GM23338 (cell line): ENCODE measurements around the gene RIC1.

Experiments
- EZH2 ChIP-seq: fragments of 200-600 bp; sonication (generic); IDR thresholded peaks from one replicate; pipeline ENCODE4 v1.8.0; 2017; ENCODE audit warnings: antibody characterized with exemption, mild to moderate bottlenecking, low read depth; ENCODE audit not compliant: unreplicated experiment
- EZH2phosphoT487 ChIP-seq: fragments of 200-600 bp; sonication (generic); IDR thresholded peaks from one replicate; pipeline ENCODE4 v1.8.1; 2018; ENCODE audit warnings: antibody characterized with exemption; ENCODE audit not compliant: unreplicated experiment
- JUNB ChIP-seq: IDR thresholded peaks from one replicate; pipeline ENCODE4 v1.6.1; 2016; ENCODE audit warnings: antibody characterized with exemption; ENCODE audit not compliant: unreplicated experiment
- POLR2AphosphoS5 ChIP-seq: IDR thresholded peaks from 2 replicates; pipeline ENCODE4 v1.6.1; 2016; ENCODE audit warnings: antibody characterized with exemption, low read depth
- ZNF331 ChIP-seq: fragments of 250-450 bp; sonication (Bioruptor Pico); IDR thresholded peaks from 2 replicates; pipeline ENCODE4 v1.5.0; 2020; ENCODE audit warnings: low read depth, mild to moderate bottlenecking, moderate library complexity
- TF ChIP-seq, protein P1 (sequence below), 2 experiments: fragments of 200-600 bp in 1 of 2; sonication (generic) in 1 of 2; conservative IDR thresholded peaks; 2 replicates each; pipeline versions ENCODE4 v1.5.1 to v1.6.1; 2016 to 2017; ENCODE audit warnings: antibody characterized with exemption in 2 of 2, low read depth in 2 of 2, mild to moderate bottlenecking in 2 of 2, moderate library complexity in 1 of 2
- TF ChIP-seq, protein P2 (sequence below): IDR thresholded peaks from one replicate; pipeline ENCODE4 v1.6.1; 2018; ENCODE audit warnings: antibody characterized with exemption; ENCODE audit not compliant: unreplicated experiment

DNA sequence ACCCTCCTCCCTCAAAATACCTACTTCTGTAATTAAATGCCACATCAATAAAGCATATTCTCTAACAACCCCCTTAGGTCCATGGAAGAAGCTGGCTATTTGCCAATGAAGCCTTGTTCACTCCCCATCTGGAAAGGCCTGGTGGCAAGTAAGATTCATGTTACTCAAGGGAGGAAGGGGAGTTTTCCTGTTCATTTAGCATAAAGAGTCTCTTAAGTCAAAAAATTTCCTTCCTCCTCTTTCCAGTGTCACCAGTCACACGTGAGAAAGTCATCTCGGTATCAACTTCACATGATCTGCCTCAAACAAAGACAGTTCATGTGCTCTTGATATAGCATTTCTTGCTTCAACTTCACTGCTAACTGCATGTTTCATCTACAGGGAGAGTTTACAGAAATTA, 32.7 kb upstream of the RIC1 start:
- TF ChIP-seq, protein P1, sequence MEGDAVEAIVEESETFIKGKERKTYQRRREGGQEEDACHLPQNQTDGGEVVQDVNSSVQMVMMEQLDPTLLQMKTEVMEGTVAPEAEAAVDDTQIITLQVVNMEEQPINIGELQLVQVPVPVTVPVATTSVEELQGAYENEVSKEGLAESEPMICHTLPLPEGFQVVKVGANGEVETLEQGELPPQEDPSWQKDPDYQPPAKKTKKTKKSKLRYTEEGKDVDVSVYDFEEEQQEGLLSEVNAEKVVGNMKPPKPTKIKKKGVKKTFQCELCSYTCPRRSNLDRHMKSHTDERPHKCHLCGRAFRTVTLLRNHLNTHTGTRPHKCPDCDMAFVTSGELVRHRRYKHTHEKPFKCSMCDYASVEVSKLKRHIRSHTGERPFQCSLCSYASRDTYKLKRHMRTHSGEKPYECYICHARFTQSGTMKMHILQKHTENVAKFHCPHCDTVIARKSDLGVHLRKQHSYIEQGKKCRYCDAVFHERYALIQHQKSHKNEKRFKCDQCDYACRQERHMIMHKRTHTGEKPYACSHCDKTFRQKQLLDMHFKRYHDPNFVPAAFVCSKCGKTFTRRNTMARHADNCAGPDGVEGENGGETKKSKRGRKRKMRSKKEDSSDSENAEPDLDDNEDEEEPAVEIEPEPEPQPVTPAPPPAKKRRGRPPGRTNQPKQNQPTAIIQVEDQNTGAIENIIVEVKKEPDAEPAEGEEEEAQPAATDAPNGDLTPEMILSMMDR (conservative IDR thresholded peaks at IDR 0.05; ENCODE audit: low read depth in 2 of 2), result no peak
- TF ChIP-seq POLR2AphosphoS5 (no peak), EZH2 (no peak), EZH2phosphoT487 (no peak), ZNF331 (no peak), JUNB (no peak)
- TF ChIP-seq, protein P2, sequence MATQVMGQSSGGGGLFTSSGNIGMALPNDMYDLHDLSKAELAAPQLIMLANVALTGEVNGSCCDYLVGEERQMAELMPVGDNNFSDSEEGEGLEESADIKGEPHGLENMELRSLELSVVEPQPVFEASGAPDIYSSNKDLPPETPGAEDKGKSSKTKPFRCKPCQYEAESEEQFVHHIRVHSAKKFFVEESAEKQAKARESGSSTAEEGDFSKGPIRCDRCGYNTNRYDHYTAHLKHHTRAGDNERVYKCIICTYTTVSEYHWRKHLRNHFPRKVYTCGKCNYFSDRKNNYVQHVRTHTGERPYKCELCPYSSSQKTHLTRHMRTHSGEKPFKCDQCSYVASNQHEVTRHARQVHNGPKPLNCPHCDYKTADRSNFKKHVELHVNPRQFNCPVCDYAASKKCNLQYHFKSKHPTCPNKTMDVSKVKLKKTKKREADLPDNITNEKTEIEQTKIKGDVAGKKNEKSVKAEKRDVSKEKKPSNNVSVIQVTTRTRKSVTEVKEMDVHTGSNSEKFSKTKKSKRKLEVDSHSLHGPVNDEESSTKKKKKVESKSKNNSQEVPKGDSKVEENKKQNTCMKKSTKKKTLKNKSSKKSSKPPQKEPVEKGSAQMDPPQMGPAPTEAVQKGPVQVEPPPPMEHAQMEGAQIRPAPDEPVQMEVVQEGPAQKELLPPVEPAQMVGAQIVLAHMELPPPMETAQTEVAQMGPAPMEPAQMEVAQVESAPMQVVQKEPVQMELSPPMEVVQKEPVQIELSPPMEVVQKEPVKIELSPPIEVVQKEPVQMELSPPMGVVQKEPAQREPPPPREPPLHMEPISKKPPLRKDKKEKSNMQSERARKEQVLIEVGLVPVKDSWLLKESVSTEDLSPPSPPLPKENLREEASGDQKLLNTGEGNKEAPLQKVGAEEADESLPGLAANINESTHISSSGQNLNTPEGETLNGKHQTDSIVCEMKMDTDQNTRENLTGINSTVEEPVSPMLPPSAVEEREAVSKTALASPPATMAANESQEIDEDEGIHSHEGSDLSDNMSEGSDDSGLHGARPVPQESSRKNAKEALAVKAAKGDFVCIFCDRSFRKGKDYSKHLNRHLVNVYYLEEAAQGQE, result no peak
